SW480 (cell line): ENCODE measurements around the gene NHERF2.

ENCODE experiments used
- DNase-seq: peaks from one replicate; pipeline ENCODE4 v3.0.0-alpha.2; 2016; ENCODE audit warnings: low spot score

NHERF2 gene

GRCh38 chr16:1991135-1991551 lies 35.6 kb upstream of the NHERF2 start:
- DNase-seq, result no peak

DNA sequence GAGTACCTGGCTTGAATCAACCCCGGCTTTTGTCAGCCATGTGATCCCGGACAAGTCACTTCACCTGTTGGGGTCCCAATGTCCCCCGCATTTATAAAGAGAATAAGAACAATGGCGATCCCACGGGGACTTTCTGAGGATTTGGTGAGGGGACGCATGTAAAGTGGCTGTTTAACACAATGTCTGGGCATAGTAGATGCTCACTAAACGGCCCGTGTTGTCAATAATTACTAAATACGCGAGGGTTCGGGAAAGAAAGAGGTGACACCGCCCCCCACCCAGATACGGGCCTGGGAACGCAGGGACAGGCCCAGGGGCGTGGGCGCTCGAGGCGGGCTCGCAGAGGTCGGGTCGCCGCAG lies 35.1 kb upstream of the NHERF2 start:
- DNase-seq, result no peak

DNA sequence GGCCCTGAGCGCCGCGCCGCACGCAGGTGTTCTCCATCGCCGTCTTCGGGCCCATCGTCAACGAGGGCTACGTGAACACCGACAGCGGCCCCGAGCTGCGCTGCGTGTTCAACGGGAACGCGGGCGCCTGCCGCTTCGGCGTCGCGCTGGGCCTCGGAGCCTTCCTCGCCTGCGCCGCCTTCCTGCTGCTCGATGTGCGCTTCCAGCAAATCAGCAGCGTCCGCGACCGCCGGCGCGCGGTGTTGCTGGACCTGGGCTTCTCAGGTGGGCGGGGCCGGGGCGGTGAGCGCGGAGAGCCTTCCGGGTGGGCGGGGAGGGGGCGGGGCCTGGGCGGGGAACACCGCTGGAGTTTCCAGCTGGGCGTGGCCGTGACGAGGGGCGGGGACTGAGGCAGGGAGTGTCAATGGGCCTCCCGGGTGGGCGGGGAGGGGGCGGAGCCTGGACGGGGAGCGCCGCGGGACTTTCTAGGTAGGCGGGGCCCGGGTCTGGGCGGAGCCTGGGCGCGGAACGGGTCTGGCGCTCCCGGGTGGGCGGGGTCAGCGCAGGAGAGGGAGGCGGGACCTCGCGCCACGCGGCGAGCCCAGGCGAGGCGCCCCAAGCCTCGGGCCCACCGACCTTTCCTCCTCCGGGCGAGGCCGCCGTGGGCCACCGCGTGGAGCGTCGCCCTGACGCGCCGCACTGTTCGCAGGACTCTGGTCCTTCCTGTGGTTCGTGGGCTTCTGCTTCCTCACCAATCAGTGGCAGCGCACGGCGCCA lies 34.6 kb upstream of the NHERF2 start:
- peak; percentile 67 for DNase-seq

DNA sequence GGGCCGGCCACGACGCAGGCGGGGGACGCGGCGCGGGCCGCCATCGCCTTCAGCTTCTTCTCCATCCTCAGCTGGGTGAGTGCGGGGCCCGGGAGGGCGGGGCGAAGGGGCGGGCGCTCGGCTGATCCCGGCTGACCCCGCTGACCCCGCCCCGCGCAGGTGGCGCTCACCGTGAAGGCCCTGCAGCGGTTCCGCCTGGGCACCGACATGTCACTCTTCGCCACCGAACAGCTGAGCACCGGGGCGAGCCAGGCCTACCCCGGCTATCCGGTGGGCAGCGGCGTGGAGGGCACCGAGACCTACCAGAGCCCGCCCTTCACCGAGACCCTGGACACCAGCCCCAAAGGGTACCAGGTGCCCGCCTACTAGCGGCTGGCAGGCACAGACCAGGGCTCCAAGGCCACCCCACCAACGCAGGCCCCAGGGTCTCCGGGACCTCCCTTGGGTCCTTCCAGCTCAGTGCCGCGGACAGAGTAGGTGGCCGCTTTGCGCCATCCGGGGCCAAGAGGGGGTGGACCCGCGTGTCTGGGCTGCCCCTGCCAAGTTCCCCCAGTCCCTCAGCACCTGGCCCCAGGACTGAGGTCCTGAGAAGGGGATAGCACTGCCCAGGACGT lies 33.9 kb upstream of the NHERF2 start:
- DNase-seq, result no peak

- DNase-seq, result no peak
These were observed 33.0 kb upstream of the NHERF2 start for GRCh38 chr16:1993731-1994131.

DNA sequence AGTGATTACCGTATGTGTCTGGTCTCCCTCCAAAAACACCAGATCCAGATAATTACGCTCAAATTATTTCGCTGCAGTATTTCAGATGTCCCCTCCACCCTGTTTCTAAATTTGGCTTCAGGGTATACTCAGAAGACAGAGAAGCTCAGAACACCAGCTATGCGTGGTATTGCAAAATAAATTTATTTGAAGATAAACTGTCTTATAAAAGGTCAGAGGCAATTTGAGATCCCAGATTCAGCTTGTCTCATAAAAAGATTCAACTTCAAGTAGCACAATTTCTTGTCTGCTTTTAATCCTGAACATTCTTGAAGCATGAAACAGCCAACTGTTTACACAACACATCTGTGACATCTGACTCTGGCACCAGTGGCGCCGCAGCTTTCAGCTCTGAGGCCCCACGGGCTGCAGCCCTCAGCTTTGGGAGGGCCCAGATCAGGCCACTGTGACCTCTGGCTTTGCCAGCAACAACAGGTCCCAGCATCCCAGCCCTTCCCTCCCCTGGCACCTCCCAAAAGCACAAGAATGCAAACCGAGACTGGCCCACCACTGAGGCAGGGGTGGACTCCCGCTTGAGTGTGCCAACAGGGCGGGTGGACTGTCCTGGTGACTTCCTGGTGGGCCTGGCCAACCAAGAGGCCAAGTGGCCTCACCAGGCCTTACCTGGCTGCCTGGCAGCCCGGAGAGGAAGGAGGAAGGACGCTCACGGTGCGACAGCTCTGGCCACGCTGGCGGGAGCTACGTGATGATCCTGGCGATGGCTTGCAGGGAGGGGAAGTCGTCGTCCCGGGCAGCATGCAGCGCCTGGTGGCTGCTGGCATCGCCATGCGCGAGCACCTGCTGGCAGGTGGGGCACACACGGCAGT lies 29.0 kb upstream of the NHERF2 start:
- no peak for DNase-seq

- no peak for DNase-seq
These were observed 28.3 kb upstream of the NHERF2 start for GRCh38 chr16:1998360-1998835.

DNA sequence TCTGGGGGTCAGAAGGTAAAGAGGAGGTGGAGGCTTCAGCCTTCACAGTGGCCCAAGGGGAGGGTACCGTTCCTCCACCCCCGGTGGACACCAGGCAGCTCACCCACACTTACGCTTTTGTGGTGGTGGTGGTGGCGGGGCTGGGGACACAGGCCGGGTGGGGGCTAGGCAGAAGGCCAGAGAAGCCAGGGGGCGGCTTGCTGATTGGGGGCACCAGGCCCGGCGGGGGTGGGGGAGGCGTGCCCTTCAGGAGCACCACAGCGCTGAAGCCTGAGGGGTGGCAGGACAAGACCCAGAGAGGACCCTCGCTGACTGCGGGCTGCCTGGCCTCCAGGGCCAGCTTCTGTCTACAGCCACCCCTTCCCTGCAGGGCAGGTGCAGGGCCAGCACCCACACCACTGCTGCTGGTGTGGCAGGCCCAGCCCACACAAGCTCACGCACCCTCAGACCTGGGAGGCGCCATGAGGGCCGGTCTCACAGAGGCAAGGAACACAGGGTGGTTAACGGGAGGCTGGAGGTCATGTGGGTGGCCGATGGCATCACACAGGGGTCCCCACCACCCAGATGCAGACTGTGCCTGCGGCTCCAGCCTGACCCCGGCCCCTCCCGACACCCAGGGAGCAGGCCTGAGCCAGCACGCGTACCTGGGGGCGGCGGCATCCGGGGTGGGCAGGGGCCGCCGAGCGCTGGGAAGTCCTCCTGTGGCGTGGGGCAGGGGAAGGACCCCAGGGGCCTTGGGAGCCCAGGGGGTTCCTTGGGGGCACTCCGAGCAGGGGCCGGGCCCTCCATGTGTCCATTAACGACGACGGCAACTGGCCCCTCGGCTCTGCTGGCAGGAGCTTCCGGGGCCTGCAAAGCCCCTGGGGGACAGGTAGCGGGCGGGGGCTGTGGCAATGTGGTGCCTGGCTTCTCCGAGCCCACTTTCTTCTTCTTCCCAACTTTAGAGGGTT lies 27.6 kb upstream of the NHERF2 start:
- no peak for DNase-seq

- DNase-seq, result no peak
These were observed 26.7 kb upstream of the NHERF2 start for GRCh38 chr16:1999866-2000514.

GRCh38 chr16:2001035-2001434 lies 25.7 kb upstream of the NHERF2 start:
- DNase-seq, result no peak

GRCh38 chr16:2001456-2002355 lies 25.0 kb upstream of the NHERF2 start:
- DNase-seq, result no peak

DNA sequence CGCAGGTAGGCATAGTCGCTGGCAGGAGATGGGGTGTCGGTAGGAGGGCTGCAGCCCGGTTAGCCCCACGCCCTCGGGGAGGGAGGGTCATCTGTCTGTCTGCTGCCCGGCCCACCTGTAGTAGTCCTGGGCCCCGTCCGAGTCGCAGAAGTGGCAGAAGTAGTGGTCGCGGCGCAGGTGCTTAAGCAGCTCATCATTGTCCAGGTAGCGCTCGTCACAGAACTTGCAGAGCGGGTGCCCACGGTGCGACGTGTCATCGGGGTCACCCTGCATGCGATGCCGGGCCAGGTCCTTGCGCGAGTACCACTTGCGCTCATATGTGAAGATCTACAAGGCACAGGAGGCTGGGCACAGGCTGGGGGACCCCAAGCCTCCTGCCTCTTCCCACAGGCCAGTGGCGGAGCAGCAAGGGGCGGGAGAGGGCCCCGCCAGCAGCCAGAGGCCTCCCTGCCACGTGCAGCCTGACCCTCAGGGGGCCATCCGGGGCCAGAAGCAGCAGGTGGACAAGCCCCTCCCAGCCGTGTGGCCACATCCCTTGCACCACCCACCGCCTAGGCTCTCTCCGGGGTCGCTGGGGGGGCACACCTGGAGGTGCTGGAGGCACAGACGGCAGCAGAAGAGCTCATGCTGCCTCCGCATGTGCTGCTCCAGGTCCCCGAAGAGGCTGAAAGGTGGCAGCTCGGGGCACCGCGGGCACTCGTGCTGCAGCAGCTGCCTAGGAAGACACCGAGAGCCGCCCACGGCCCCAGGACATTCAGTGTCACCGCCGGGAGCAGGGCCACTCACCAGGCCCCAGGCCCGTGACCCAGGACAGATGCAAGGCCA lies 24.1 kb upstream of the NHERF2 start:
- DNase-seq, result no peak

GRCh38 chr16:2003231-2003826 lies 23.4 kb upstream of the NHERF2 start:
- DNase-seq, result no peak

DNA sequence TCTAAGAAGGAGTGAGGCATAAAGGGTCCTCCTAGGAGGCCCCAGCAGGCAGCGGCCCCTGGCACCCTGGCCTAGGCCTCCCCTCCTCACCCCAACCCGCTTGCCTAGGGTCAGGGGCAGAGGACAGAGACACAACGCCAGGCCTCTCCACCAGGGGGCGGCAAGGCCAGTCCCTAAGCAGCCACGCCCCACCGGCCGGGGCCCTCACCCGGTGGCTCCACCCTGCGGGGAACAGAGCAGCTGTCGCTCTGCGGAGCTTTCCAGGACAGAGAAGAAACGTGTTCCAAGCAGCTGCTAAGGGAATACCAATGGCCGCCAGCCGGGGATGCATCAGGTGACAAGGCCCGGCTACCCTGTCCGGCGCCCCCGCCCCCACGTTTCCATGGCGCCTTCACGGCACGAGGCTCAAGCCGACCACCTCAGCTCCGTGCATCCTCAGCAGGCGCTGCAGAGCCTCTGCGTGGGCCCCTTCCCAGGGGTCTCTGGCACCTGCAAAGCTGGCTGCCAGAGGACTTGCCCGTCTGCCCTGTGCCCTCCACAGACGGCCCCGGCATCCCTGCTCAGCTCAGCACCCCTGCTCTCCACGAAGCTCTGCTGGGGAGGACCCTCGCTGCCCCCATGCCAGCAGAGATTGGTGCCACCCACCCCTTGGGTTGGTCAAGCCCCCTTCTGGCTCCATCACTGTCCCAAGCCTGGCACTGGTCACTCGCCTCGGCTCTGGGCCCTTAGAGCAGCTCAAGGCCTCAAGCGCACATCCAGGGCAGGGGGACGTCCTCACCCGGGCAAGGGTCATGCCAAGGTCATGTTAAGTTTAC lies 22.7 kb upstream of the NHERF2 start:
- DNase-seq, result peak; percentile 88

DNA sequence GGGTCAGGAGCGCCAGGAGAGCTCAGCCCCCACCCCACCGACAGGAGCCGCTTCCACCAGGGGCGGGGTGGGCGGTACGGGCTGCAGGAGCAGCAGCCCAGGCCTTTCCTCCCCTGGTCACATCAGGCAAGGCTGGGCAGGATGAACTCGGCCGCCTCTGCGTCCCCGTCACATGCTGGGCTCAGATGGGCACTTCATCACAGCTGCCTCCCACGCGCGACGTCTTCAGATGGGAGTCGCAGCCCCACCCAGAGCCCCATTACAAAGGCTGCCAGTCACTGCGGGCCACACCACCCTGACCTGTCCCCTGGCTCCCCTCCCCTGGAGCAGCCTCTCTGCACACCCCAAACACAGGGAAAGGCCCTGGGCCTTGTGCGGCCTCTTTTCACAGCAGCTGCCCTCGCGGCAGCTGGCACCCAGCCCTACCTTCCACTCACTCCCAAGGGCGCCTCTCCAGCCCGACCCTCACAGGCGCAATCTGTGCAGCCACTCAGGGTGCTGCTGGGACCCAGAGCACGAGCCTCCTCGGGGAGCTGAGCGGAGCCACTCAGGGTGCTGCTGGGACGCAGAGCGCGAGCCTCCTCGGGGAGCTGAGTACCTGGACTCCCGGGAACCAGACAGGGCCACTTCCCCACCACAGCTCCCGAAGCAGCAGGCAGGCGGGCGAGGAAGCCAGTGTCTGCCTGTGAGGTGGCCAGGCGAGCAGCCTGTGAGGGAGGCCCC lies 21.7 kb upstream of the NHERF2 start:
- DNase-seq, result no peak

GRCh38 chr16:2005646-2006045 lies 21.1 kb upstream of the NHERF2 start:
- no peak for DNase-seq

GRCh38 chr16:2006317-2006716 lies 20.4 kb upstream of the NHERF2 start:
- DNase-seq, result no peak
